ENCODE data around the gene REV1.
"Not testable (repeated sequence)": the region's sequence is repeated elsewhere in the genome, so short reads cannot be mapped to it uniquely, and the experiment has no call there.

Gene REV1

GRCh38 chr2:99470459-99470858, 19.4 kb downstream of the REV1 start:
- H3K9me3 ChIP-seq (ENCODE audit: control extremely low read depth in 1 of 5, control insufficient read depth in 4 of 5, insufficient read depth in 2 of 5, low read depth in 1 of 5, low read length in 4 of 5); H3K36me3 ChIP-seq (ENCODE audit: control insufficient read depth in 4 of 4, insufficient read depth in 4 of 4, low read length in 3 of 4); H3K27me3 ChIP-seq (replicated peaks in 2 of 5; ENCODE audit: control insufficient read depth in 4 of 5, insufficient read depth in 5 of 5, low read length in 4 of 5); POLR2A ChIA-PET; H3K27ac ChIP-seq (ENCODE audit: insufficient read depth in 1 of 2, low read depth in 1 of 2, low read length in 2 of 2, poor library complexity in 1 of 2, severe bottlenecking in 2 of 2); DNase-seq; CTCF ChIA-PET; H3K4me3 ChIP-seq (ENCODE audit: control insufficient read depth in 1 of 7, extremely low read depth in 1 of 7, insufficient read depth in 4 of 7, low read depth in 2 of 7, low read length in 6 of 7): not testable (repeated sequence)
- H3K4me1 ChIP-seq (ENCODE audit: control extremely low read depth in 1 of 4, control insufficient read depth in 4 of 4, insufficient read depth in 4 of 4, low read length in 3 of 4) = peaks cover 3 to 14% (median 4%) of the 10 kb centered on the region in 4 experiments
- WGBS (ENCODE audit: insufficient coverage) = 95% methylated on average over 7 of the region's 8 CpGs

GRCh38 chr2:99469394-99469793, 20.4 kb downstream of the REV1 start:
- peaks cover under 1 to 8% (median 3%) of the 10 kb centered on the region in 4 experiments for H3K4me1 ChIP-seq (ENCODE audit: control extremely low read depth in 1 of 4, control insufficient read depth in 4 of 4, insufficient read depth in 4 of 4, low read length in 3 of 4)
- H3K27me3 ChIP-seq (replicated peaks in 2 of 5; ENCODE audit: control insufficient read depth in 4 of 5, insufficient read depth in 5 of 5, low read length in 4 of 5) = no peaks in the 10 kb centered on the region
- peaks cover 0 to 8% (median 2%) of the 10 kb centered on the region in 4 experiments for H3K36me3 ChIP-seq (ENCODE audit: control insufficient read depth in 4 of 4, insufficient read depth in 4 of 4, low read length in 3 of 4)
- no peak for DNase-seq
- H3K9me3 ChIP-seq (ENCODE audit: control extremely low read depth in 1 of 5, control insufficient read depth in 4 of 5, insufficient read depth in 2 of 5, low read depth in 1 of 5, low read length in 4 of 5) = peaks cover 0 to 5% (median 1%) of the 10 kb centered on the region in 5 experiments
- ChIA-PET CTCF (no interaction called here), POLR2A (no interaction called here)
- no CpG with 5 or more reads among the region's 1 CpG for WGBS (ENCODE audit: insufficient coverage)
- H3K4me3 ChIP-seq (ENCODE audit: control insufficient read depth in 1 of 7, extremely low read depth in 1 of 7, insufficient read depth in 4 of 7, low read depth in 2 of 7, low read length in 6 of 7) = no peak overlapping the region
- H3K27ac ChIP-seq (ENCODE audit: insufficient read depth in 1 of 2, low read depth in 1 of 2, low read length in 2 of 2, poor library complexity in 1 of 2, severe bottlenecking in 2 of 2) = no peak overlapping the region

GRCh38 chr2:99468155-99468554, 21.7 kb downstream of the REV1 start:
- ChIA-PET POLR2A (no interaction called here), CTCF (no interaction called here)
- Histone ChIP-seq H3K27me3 (replicated peaks in 2 of 5; ENCODE audit: control insufficient read depth in 4 of 5, insufficient read depth in 5 of 5, low read length in 4 of 5) (no peaks in the 10 kb centered on the region), H3K4me1 (ENCODE audit: control extremely low read depth in 1 of 4, control insufficient read depth in 4 of 4, insufficient read depth in 4 of 4, low read length in 3 of 4) (peaks cover 0 to 2% (median 0%) of the 10 kb centered on the region in 4 experiments), H3K27ac (ENCODE audit: insufficient read depth in 1 of 2, low read depth in 1 of 2, low read length in 2 of 2, poor library complexity in 1 of 2, severe bottlenecking in 2 of 2) (no peak overlapping the region), H3K4me3 (ENCODE audit: control insufficient read depth in 1 of 7, extremely low read depth in 1 of 7, insufficient read depth in 4 of 7, low read depth in 2 of 7, low read length in 6 of 7) (no peak overlapping the region), H3K36me3 (ENCODE audit: control insufficient read depth in 4 of 4, insufficient read depth in 4 of 4, low read length in 3 of 4) (peaks cover 0 to 15% (median 2%) of the 10 kb centered on the region in 4 experiments), H3K9me3 (ENCODE audit: control extremely low read depth in 1 of 5, control insufficient read depth in 4 of 5, insufficient read depth in 2 of 5, low read depth in 1 of 5, low read length in 4 of 5) (peaks cover 0 to 5% (median 1%) of the 10 kb centered on the region in 5 experiments)
- 100% methylated on average over 3 of the region's 4 CpGs for WGBS (ENCODE audit: insufficient coverage)
- DNase-seq = no peak

GRCh38 chr2:99467390-99467789, 22.4 kb downstream of the REV1 start:
- no peak overlapping the region for H3K4me3 ChIP-seq (ENCODE audit: control insufficient read depth in 1 of 7, extremely low read depth in 1 of 7, insufficient read depth in 4 of 7, low read depth in 2 of 7, low read length in 6 of 7)
- H3K9me3 ChIP-seq (ENCODE audit: control extremely low read depth in 1 of 5, control insufficient read depth in 4 of 5, insufficient read depth in 2 of 5, low read depth in 1 of 5, low read length in 4 of 5) = peaks cover 0 to 6% (median 1%) of the 10 kb centered on the region in 5 experiments
- WGBS (ENCODE audit: insufficient coverage) = 98% methylated on average over 3 of the region's 3 CpGs
- peaks cover 0 to 2% (median 0%) of the 10 kb centered on the region in 4 experiments for H3K4me1 ChIP-seq (ENCODE audit: control extremely low read depth in 1 of 4, control insufficient read depth in 4 of 4, insufficient read depth in 4 of 4, low read length in 3 of 4)
- ChIA-PET POLR2A (interaction anchor here (0.6 kb wide), 1 partner anchor 964 kb away, joined by 5 read pairs; no protein-coding TSS in a partner anchor), CTCF (no interaction called here)
- H3K27me3 ChIP-seq (replicated peaks in 2 of 5; ENCODE audit: control insufficient read depth in 4 of 5, insufficient read depth in 5 of 5, low read length in 4 of 5) = no peaks in the 10 kb centered on the region
- peaks cover 0 to 16% (median 3%) of the 10 kb centered on the region in 4 experiments for H3K36me3 ChIP-seq (ENCODE audit: control insufficient read depth in 4 of 4, insufficient read depth in 4 of 4, low read length in 3 of 4)
- H3K27ac ChIP-seq (ENCODE audit: insufficient read depth in 1 of 2, low read depth in 1 of 2, low read length in 2 of 2, poor library complexity in 1 of 2, severe bottlenecking in 2 of 2) = no peak overlapping the region
- DNase-seq = no peak

GRCh38 chr2:99461828-99462483, 27.9 kb downstream of the REV1 start:
- Histone ChIP-seq H3K27me3 (replicated peaks in 2 of 5; ENCODE audit: control insufficient read depth in 4 of 5, insufficient read depth in 5 of 5, low read length in 4 of 5) (no peaks in the 10 kb centered on the region), H3K27ac (ENCODE audit: insufficient read depth in 1 of 2, low read depth in 1 of 2, low read length in 2 of 2, poor library complexity in 1 of 2, severe bottlenecking in 2 of 2) (no peak overlapping the region), H3K4me3 (ENCODE audit: control insufficient read depth in 1 of 7, extremely low read depth in 1 of 7, insufficient read depth in 4 of 7, low read depth in 2 of 7, low read length in 6 of 7) (no peak overlapping the region), H3K4me1 (ENCODE audit: control extremely low read depth in 1 of 4, control insufficient read depth in 4 of 4, insufficient read depth in 4 of 4, low read length in 3 of 4) (no peaks in the 10 kb centered on the region), H3K9me3 (ENCODE audit: control extremely low read depth in 1 of 5, control insufficient read depth in 4 of 5, insufficient read depth in 2 of 5, low read depth in 1 of 5, low read length in 4 of 5) (peaks cover 0 to 7% (median 0%) of the 10 kb centered on the region in 5 experiments), H3K36me3 (ENCODE audit: control insufficient read depth in 4 of 4, insufficient read depth in 4 of 4, low read length in 3 of 4) (peaks cover 19 to 40% (median 29%) of the 10 kb centered on the region in 4 experiments)
- WGBS (ENCODE audit: insufficient coverage) = no CpG with 5 or more reads among the region's 4 CpGs
- no peak for DNase-seq
- POLR2A ChIA-PET = interaction anchor here (0.6 kb wide), 1 partner anchor 25 kb away, joined by 3 read pairs; no protein-coding TSS in a partner anchor
- CTCF ChIA-PET = interaction anchor here (1.8 kb wide), 1 partner anchor 10 kb away, joined by 4 read pairs; no protein-coding TSS in a partner anchor

GRCh38 chr2:99458529-99458928, 31.3 kb downstream of the REV1 start:
- ChIA-PET CTCF (no interaction called here), POLR2A (no interaction called here)
- 83% methylated on average over 1 of the region's 2 CpGs for WGBS (ENCODE audit: insufficient coverage)
- no peaks in the 10 kb centered on the region for H3K4me1 ChIP-seq (ENCODE audit: control extremely low read depth in 1 of 4, control insufficient read depth in 4 of 4, insufficient read depth in 4 of 4, low read length in 3 of 4)
- no peak overlapping the region for H3K4me3 ChIP-seq (ENCODE audit: control insufficient read depth in 1 of 7, extremely low read depth in 1 of 7, insufficient read depth in 4 of 7, low read depth in 2 of 7, low read length in 6 of 7)
- H3K36me3 ChIP-seq (ENCODE audit: control insufficient read depth in 4 of 4, insufficient read depth in 4 of 4, low read length in 3 of 4) = peaks cover 21 to 61% (median 40%) of the 10 kb centered on the region in 4 experiments
- no peak for DNase-seq
- H3K9me3 ChIP-seq (ENCODE audit: control extremely low read depth in 1 of 5, control insufficient read depth in 4 of 5, insufficient read depth in 2 of 5, low read depth in 1 of 5, low read length in 4 of 5) = peaks cover 0 to 7% (median 0%) of the 10 kb centered on the region in 5 experiments
- H3K27ac ChIP-seq (ENCODE audit: insufficient read depth in 1 of 2, low read depth in 1 of 2, low read length in 2 of 2, poor library complexity in 1 of 2, severe bottlenecking in 2 of 2) = no peak overlapping the region
- no peaks in the 10 kb centered on the region for H3K27me3 ChIP-seq (replicated peaks in 2 of 5; ENCODE audit: control insufficient read depth in 4 of 5, insufficient read depth in 5 of 5, low read length in 4 of 5)

- Histone ChIP-seq H3K4me1 (ENCODE audit: control extremely low read depth in 1 of 4, control insufficient read depth in 4 of 4, insufficient read depth in 4 of 4, low read length in 3 of 4) (no peaks in the 10 kb centered on the region), H3K4me3 (ENCODE audit: control insufficient read depth in 1 of 7, extremely low read depth in 1 of 7, insufficient read depth in 4 of 7, low read depth in 2 of 7, low read length in 6 of 7) (no peak overlapping the region), H3K36me3 (ENCODE audit: control insufficient read depth in 4 of 4, insufficient read depth in 4 of 4, low read length in 3 of 4) (peaks cover 6 to 58% (median 30%) of the 10 kb centered on the region in 4 experiments), H3K9me3 (ENCODE audit: control extremely low read depth in 1 of 5, control insufficient read depth in 4 of 5, insufficient read depth in 2 of 5, low read depth in 1 of 5, low read length in 4 of 5) (no peaks in the 10 kb centered on the region), H3K27ac (ENCODE audit: insufficient read depth in 1 of 2, low read depth in 1 of 2, low read length in 2 of 2, poor library complexity in 1 of 2, severe bottlenecking in 2 of 2) (no peak overlapping the region), H3K27me3 (replicated peaks in 2 of 5; ENCODE audit: control insufficient read depth in 4 of 5, insufficient read depth in 5 of 5, low read length in 4 of 5) (no peaks in the 10 kb centered on the region)
- DNase-seq = no peak
- WGBS (ENCODE audit: insufficient coverage) = 73% methylated on average over 2 of the region's 4 CpGs
- ChIA-PET CTCF (interaction anchor here (1.1 to 2.5 kb wide), 3 partner anchors 10 to 38 kb away, joined by 4 to 11 read pairs (median 9); partner anchors contain the start of gene REV1), POLR2A (interaction anchor here (0.7 kb wide), 1 partner anchor 17 kb away, joined by 5 read pairs; no protein-coding TSS in a partner anchor)
Measured at GRCh38 chr2:99451686-99452085, 38.1 kb downstream of the REV1 start.

All from common myeloid progenitor, CD34-positive (primary cell).